Measurements from ENCODE around the gene FEM1C.
"Not testable (repeated sequence)": the region's sequence is repeated elsewhere in the genome, so short reads cannot be mapped to it uniquely, and the experiment has no call there.

FEM1C gene

GRCh38 chr5:115511632-115512031 lies 32.9 kb downstream of the FEM1C start:
- DNase-seq, result no peak

- no peak for DNase-seq
These were observed 34.4 kb downstream of the FEM1C start for GRCh38 chr5:115510145-115510645.

GRCh38 chr5:115509547-115509946 lies 35.0 kb downstream of the FEM1C start:
- DNase-seq, result no peak

- DNase-seq, result no peak
These were observed 36.9 kb downstream of the FEM1C start for GRCh38 chr5:115507681-115508080.

- no peak for DNase-seq
These were observed 41.2 kb downstream of the FEM1C start for GRCh38 chr5:115503420-115503819.

GRCh38 chr5:115501464-115502210 lies 42.9 kb downstream of the FEM1C start:
- no peak for DNase-seq

- DNase-seq, result no peak
These were observed 44.4 kb downstream of the FEM1C start for GRCh38 chr5:115500225-115500624.

GRCh38 chr5:115496936-115497576 lies 47.5 kb downstream of the FEM1C start:
- no peak for DNase-seq

GRCh38 chr5:115494570-115495289 lies 49.8 kb downstream of the FEM1C start:
- no peak for DNase-seq

- no peak for DNase-seq
These were observed 54.0 kb downstream of the FEM1C start for GRCh38 chr5:115490596-115490995.

- DNase-seq, result no peak
These were observed 54.8 kb downstream of the FEM1C start for GRCh38 chr5:115489733-115490132.

- DNase-seq, result no peak
These were observed 56.8 kb downstream of the FEM1C start for GRCh38 chr5:115487756-115488155.

- DNase-seq, result no peak
These were observed 57.4 kb downstream of the FEM1C start for GRCh38 chr5:115487168-115487567.

GRCh38 chr5:115486728-115487127 lies 57.8 kb downstream of the FEM1C start:
- DNase-seq, result no peak

GRCh38 chr5:115484368-115484767 lies 60.2 kb downstream of the FEM1C start:
- no peak for DNase-seq

- DNase-seq, result no peak
These were observed 63.7 kb downstream of the FEM1C start for GRCh38 chr5:115480900-115481299.

- no peak for DNase-seq
These were observed 64.3 kb downstream of the FEM1C start for GRCh38 chr5:115480271-115480670.

- DNase-seq, result not testable (repeated sequence)
These were observed 65.3 kb downstream of the FEM1C start for GRCh38 chr5:115479166-115479873.

GRCh38 chr5:115478281-115478680 lies 66.3 kb downstream of the FEM1C start:
- DNase-seq, result no peak

- no peak for DNase-seq
These were observed 67.0 kb downstream of the FEM1C start for GRCh38 chr5:115477581-115477980.

- DNase-seq, result no peak
These were observed 68.8 kb downstream of the FEM1C start for GRCh38 chr5:115475788-115476187.

GRCh38 chr5:115472271-115473025 lies 72.1 kb downstream of the FEM1C start:
- DNase-seq, result no peak

All from NCI-H1417 treated with DMSO at 0.1 percent for 48 hours (cell line).